HL-60 (cell line): ENCODE data around the gene OR52E2.

Source experiments
- DNase-seq, 2 experiments: peaks; one replicate each; pipeline ENCODE4 v3.0.0-alpha.2; 2010 to 2020; ENCODE audit warnings: low read depth in 1 of 2, low spot score in 1 of 2
- H3K27ac ChIP-seq: fragments of 250-450 bp; sonication (Bioruptor Pico); replicated peaks from 2 replicates; pipeline ENCODE4 v1.5.1; 2020; ENCODE audit warnings: mild to moderate bottlenecking, moderate library complexity
- H3K27me3 ChIP-seq: fragments of 250-450 bp; sonication (Bioruptor Pico); 2 replicates; pipeline ENCODE4 v1.5.1; 2021; ENCODE audit warnings: mild to moderate bottlenecking, moderate library complexity; ENCODE audit not compliant: insufficient read depth, poor library complexity, severe bottlenecking
- H3K4me3 ChIP-seq: replicated peaks from 2 replicates; pipeline ENCODE4 v1.5.1; 2011; ENCODE audit warnings: mild to moderate bottlenecking, control low read depth, low read length; ENCODE audit not compliant: insufficient read depth
- CTCF ChIP-seq: IDR thresholded peaks from one replicate; pipeline ENCODE4 v1.5.1; 2011; ENCODE audit warnings: low read length, control low read depth, inconsistent platforms; ENCODE audit not compliant: insufficient read depth
- GABPA ChIP-seq: IDR thresholded peaks from 2 replicates; pipeline ENCODE4 v1.6.1; 2012; ENCODE audit warnings: low read depth
- POLR2AphosphoS5 ChIP-seq: IDR thresholded peaks from 2 replicates; pipeline ENCODE4 v1.6.1; 2012; ENCODE audit warnings: low read depth
- REST ChIP-seq: IDR thresholded peaks from 2 replicates; pipeline ENCODE4 v1.6.1; 2012; ENCODE audit warnings: low read depth; ENCODE audit not compliant: insufficient replicate concordance
- SPI1 ChIP-seq: IDR thresholded peaks from 2 replicates; pipeline ENCODE4 v1.6.1; 2012; ENCODE audit warnings: low read depth, mild to moderate bottlenecking, borderline replicate concordance
- long read RNA-seq: library from polyadenylated mRNA; unstranded; transcript quantifications from one replicate; pipeline ENCODE4 v2.0.0, GENCODE V29; 2020

Gene OR52E2
- long read RNA-seq, result 0 reads

- no peak within 1 kb of the TSS for H3K4me3 ChIP-seq
- no peak within 1 kb of the TSS for H3K27ac ChIP-seq
- H3K27me3 ChIP-seq, result no peaks in the 10 kb centered on the region
- no peak for DNase-seq
- TF ChIP-seq REST (no peak), GABPA (no peak), SPI1 (no peak), POLR2AphosphoS5 (no peak), CTCF (no peak)
Observed at GRCh38 chr11:5059391-5059790, at the start of gene OR52E2. OR52E2 (minus strand) TSS chr11:5059627; CDS start chr11:5059627, 0 bp downstream.

GRCh38 chr11:5107285-5107684, 47.9 kb upstream of the OR52E2 start:
- no peak overlapping the region for H3K27ac ChIP-seq
- DNase-seq, result no peak
- no peak for TF ChIP-seq GABPA
- TF ChIP-seq CTCF, result no peak
- no peak for TF ChIP-seq POLR2AphosphoS5
- no peak for TF ChIP-seq SPI1
- no peak for TF ChIP-seq REST
- H3K4me3 ChIP-seq, result no peak overlapping the region
- no peaks in the 10 kb centered on the region for H3K27me3 ChIP-seq

GRCh38 chr11:5103066-5103465, 43.6 kb upstream of the OR52E2 start:
- Histone ChIP-seq H3K27me3 (no peaks in the 10 kb centered on the region), H3K4me3 (no peak overlapping the region), H3K27ac (no peak overlapping the region)
- no peak for DNase-seq
- TF ChIP-seq POLR2AphosphoS5, result no peak
- no peak for TF ChIP-seq SPI1
- no peak for TF ChIP-seq REST
- TF ChIP-seq GABPA, result no peak
- no peak for TF ChIP-seq CTCF
